GF-D8 (cell line): Measurements from ENCODE around the gene MICAL3.

Experiments used
- DNase-seq: peaks from one replicate; lab custom pipeline; 2025; lab: John Stamatoyannopoulos, UW

MICAL3 gene

GRCh38 chr22:17792854-17793434, 231.4 kb downstream of the MICAL3 start:
- no peak for DNase-seq

- DNase-seq = no peak
Observed at GRCh38 chr22:17792299-17792698, 232.1 kb downstream of the MICAL3 start.

- no peak for DNase-seq
Observed at GRCh38 chr22:17791196-17791595, 233.2 kb downstream of the MICAL3 start.

GRCh38 chr22:17789379-17790200, 234.8 kb downstream of the MICAL3 start:
- DNase-seq = no peak

- no peak for DNase-seq
Observed at GRCh38 chr22:17788528-17789378, 235.6 kb downstream of the MICAL3 start.

- peak; percentile 79 for DNase-seq
Observed at GRCh38 chr22:17787716-17788330, 236.5 kb downstream of the MICAL3 start.

GRCh38 chr22:17787241-17787640, 237.1 kb downstream of the MICAL3 start:
- DNase-seq = peak; percentile 2

GRCh38 chr22:17786435-17787161, 237.8 kb downstream of the MICAL3 start:
- DNase-seq = peak; percentile 66

GRCh38 chr22:17785185-17786184, 238.9 kb downstream of the MICAL3 start:
- DNase-seq = no peak

GRCh38 chr22:17784776-17785175, 239.6 kb downstream of the MICAL3 start:
- DNase-seq = no peak

- no peak for DNase-seq
Observed at GRCh38 chr22:17783773-17784480, 240.4 kb downstream of the MICAL3 start.

GRCh38 chr22:17783312-17783711, 241.0 kb downstream of the MICAL3 start:
- DNase-seq = no peak

- no peak for DNase-seq
Observed at GRCh38 chr22:17782621-17783020, 241.7 kb downstream of the MICAL3 start.

- DNase-seq = no peak
Observed at GRCh38 chr22:17782158-17782557, 242.2 kb downstream of the MICAL3 start.

- DNase-seq = peak; percentile 44
Observed at GRCh38 chr22:17781319-17782031, 242.9 kb downstream of the MICAL3 start.

- DNase-seq = no peak
Observed at GRCh38 chr22:17780741-17781318, 243.5 kb downstream of the MICAL3 start.

GRCh38 chr22:17780116-17780740, 244.1 kb downstream of the MICAL3 start:
- no peak for DNase-seq
